Colon (tissue), 2 donors: ENCODE measurements around the gene RBM4B.

Source experiments
- FAIRE-seq: peaks from 2 replicates; lab custom pipeline; 2012; peaks lifted over from hg19 to GRCh38; lab: Jason Lieb, UNC
- donor health status: control.
- donor health status: control.

Gene RBM4B

GRCh38 chr11:66686801-66687750, 9.4 kb upstream of the RBM4B start:
- FAIRE-seq, result no peak

DNA sequence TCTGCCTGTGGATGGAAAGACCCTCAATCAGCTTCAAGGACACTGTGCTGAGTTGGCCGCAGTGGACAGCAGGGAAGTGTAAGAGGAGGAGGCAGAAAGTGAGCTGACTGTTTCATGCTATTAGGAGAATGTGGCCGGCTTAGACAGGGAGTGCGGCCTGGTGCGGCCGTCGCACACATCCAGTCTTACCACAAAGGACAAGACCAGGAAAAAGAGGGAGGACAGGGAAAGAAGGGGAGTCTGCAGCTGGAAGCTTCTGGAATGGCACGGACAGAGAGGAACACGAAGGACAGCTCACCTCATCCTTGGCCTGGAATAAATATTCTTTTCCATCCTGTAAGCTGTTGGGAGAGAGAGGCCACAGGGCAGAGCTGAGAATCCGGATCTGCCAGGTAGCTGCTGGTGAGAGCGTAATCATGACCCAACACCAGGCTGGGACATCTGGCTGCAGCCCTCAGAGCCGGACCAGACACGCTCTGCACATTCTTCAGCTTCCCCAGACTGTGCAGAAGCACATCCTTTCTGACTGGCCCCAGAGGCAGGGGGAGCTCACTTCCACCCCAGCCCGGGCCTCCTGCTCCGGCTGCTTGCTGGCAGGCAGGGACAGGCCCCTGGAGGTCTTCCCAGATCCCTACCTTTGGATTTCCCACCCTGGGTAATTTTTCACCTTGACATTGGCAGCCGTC, 8.6 kb upstream of the RBM4B start:
- no peak for FAIRE-seq

GRCh38 chr11:66685276-66686099, 7.8 kb upstream of the RBM4B start:
- FAIRE-seq, result no peak

DNA sequence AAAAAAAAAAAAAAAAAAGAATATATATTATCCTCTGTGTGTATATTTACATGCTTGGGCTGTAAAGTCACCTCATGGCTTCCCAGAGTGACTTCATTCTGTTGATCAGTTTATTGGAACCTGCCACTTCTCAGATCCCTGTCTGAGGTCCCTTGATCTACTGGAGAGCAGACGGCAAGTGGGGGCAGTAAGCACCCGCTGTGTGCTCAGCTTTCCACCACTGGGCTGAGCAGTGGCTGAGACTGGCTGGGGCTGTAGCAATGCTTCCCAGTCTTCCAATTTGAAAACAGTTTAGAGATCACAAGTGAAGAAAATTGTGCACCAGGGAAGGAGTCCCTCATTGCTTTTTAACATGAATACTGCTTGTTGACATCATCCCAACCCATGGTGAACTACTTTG, 6.9 kb upstream of the RBM4B start:
- FAIRE-seq, result no peak

- FAIRE-seq, result no peak
These were observed 6.2 kb upstream of the RBM4B start for GRCh38 chr11:66683877-66684276.

GRCh38 chr11:66680966-66681645, 3.4 kb upstream of the RBM4B start:
- no peak for FAIRE-seq

GRCh38 chr11:66676931-66677598, 622 bp downstream of the RBM4B start:
- FAIRE-seq, result no peak

DNA sequence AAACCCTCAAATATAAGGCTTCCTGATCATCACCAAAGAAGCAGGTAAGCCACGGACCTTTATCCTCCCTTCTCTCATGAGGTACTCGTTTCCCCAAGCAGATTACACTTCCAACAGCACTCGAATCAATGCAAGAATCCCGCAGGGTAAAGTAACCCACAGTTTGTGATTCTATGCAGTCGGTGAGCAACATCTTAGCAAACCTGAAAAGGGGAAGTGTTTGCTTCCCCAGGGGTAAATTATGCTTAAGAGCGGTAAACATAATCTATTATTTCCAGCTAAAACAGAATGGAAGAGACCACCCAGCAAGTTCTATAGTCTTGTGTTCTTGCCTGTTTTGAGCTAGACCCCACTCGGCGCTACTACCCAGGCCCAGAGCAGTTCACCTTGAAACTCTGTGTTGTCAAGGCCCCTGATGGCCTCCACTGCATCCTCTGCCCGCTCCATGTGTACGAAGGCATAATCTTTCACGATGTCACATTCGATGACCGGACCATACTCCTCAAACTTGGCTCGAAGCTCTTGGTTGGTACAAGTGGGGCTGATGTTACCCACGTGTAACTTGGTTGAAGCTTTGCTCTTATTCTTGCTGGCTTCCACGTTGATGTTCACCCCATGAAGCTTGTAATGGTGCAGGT, 1.3 kb downstream of the RBM4B start:
- FAIRE-seq, result no peak

DNA sequence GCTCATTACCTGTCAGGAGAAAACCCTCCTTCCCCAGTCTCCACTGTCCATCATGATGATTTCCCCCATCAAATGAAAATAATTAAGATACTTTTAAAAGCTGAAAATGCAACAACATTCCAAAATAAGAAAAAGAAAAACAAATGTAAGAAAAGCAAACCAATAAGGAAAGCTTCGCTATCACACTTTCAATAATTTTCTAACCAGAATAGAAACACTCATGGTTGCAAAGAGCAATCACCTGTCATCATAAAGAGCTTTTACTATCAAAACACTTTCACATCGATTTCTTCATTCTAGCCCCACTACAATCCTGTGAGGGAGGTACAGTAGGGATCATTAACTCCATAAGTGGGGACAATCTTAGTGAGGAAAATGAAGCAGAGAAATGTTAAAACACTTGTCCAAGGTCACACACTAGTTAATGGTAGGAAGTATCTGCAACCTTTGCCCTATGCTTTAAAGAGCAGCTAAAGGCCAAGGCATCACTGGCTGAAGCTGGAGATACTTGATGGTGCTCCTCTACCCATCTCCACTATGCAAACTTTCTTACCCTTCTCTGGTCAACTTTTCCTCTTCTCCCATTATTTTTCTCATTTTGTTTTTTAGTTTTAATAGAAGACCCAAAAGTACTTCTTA, 2.6 kb downstream of the RBM4B start:
- FAIRE-seq, result no peak

DNA sequence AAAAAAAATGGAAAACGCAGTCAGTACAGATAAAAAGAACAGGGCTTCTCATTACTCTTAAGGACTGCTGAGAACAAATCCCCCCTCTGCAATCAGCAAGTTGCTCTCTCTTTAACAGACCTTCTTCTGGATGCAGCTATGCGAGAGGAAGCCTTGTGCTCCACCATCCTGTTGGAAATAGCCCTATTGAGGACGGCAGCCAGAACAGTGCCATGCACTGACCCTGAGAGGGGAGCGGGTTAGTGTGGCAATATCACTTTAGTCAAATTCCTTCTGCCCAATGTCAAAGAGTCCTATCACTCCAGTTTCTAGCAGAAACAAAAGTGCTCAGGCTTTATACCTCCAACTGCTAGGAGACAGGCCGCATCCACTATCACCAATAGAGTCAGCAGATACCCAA, 6.9 kb downstream of the RBM4B start:
- no peak for FAIRE-seq

DNA sequence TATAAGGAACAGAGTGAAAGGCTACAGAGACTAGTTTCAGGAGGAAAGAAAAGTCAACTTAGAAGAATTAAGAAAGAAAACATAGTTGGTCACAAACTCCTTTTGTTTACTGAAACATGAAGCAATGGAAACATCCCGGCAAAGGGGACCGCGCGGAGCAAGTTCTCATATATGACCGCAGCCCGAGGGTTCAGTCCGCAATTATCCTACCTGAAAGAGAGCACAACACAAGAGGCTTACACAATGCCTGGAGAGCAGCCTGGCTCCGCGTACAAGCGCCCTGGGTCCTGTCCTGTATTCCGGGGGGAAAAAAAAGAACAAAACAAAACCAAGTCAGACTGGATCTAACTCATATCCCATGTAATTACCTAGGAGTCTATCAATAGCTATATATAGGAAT, 12.3 kb downstream of the RBM4B start:
- FAIRE-seq, result no peak

DNA sequence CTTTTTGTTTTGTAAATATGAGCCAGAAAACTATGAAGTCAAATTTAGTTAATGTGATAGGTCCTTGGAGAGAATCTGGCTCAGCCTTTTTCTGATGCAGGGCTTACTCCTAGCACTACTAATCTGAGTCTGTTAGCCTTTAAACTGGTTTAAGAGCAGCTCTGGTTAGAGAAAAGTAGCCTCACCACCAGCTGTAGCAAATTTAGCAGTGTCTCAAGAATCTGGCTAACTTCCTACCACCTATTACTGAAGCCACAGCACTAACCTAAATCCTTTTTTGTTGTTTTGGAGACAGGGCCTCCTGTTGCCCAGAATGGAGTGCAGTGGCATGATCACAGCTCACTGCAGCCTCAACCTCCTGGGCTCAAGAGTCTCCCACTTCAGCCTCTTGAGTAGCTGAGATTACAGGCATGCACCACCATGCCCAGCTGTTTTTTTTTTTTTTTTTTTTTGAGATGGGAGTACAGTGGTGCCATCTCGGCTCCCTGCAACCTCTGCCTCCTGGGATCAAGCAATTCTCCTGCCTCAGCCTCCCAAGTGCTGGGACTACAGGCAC, 13.9 kb downstream of the RBM4B start:
- FAIRE-seq, result no peak

GRCh38 chr11:66659763-66660162, 17.9 kb downstream of the RBM4B start:
- no peak for FAIRE-seq

GRCh38 chr11:66653123-66653522, 24.6 kb downstream of the RBM4B start:
- FAIRE-seq, result no peak

GRCh38 chr11:66652651-66653050, 25.0 kb downstream of the RBM4B start:
- no peak for FAIRE-seq

DNA sequence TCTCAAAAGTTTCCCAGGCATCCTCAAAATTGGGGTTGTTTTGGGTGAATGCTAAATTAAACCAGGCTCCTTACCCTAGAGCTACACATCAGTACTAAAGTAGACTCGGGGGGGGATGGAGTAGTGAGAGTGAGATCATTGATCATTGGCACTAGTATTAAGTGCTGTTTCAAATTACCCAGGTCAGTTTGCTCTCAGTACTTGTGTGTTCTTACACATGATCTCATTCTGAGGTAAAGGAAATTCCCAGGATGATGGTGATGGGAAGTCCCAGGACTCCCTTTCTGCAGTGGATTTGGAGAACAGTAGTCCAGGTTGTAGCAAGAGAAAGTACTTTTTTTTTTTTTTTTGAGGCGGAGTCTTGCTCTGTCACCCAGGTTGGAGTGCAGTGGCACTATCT, 26.7 kb downstream of the RBM4B start:
- FAIRE-seq, result no peak

DNA sequence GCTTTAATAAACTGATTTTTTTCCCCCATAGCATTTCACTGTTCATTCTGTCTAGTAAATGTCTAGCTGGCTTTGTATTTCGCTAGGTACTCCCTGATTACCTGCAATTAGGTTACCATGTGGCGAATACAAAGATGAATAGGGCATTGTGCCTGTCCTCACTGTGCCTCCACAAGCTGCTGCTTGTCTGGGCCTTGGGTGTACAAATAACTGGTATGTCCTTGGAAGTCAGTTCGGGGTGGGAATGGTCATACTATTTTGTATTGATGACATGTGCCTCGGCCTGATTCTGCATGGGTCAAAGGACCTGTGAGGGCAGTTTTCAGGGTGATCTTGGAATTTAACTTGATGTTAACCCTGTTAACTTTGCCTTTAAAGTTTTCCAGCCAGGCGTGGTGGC, 27.8 kb downstream of the RBM4B start:
- no peak for FAIRE-seq

- FAIRE-seq, result no peak
These were observed 30.9 kb downstream of the RBM4B start for GRCh38 chr11:66646828-66647227.

GRCh38 chr11:66643745-66644437, 33.8 kb downstream of the RBM4B start:
- no peak for FAIRE-seq

- no peak for FAIRE-seq
These were observed 35.9 kb downstream of the RBM4B start for GRCh38 chr11:66641834-66642233.
